ENCODE measurements around the gene SLC22A23.

DNA sequence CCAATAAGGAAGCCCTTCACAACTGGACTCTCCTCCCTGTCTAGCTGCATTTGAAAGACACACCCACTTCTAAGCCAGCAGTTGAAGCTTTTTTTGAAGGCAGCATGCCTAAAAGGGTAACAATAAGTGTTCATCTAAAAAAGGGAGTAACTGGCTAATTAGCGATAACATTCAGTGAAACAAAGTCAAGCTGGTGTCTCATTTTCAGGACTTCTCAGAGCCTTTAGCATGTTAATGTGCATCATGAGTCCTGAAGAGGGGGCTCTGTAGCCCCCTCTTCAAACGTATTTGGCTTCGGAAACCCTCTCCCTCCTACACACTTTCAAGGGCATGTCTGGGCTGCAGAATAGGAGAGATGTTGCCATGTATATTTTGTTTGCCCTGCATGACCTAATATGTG is 28.1 kb downstream of the SLC22A23 start:
- TF ChIP-seq CTCF (IDR thresholded peaks at IDR 0.05; ENCODE audit: low read depth, low read length, poor library complexity, severe bottlenecking) (no peak), EZH2phosphoT487 (IDR thresholded peaks at IDR 0.05; ENCODE audit: borderline replicate concordance, low read length) (no peak)

Measured in DOHH2 (cell line).